ENCODE data around the gene FMNL3. TPM values are rescaled to one million over a fixed set of nuclear protein-coding genes. Genes with fewer than 3 reads are reported as not detected.

Gene FMNL3
- total RNA-seq, 2 donors from 2014 or later = 19.9 to 33.8 TPM

DNA sequence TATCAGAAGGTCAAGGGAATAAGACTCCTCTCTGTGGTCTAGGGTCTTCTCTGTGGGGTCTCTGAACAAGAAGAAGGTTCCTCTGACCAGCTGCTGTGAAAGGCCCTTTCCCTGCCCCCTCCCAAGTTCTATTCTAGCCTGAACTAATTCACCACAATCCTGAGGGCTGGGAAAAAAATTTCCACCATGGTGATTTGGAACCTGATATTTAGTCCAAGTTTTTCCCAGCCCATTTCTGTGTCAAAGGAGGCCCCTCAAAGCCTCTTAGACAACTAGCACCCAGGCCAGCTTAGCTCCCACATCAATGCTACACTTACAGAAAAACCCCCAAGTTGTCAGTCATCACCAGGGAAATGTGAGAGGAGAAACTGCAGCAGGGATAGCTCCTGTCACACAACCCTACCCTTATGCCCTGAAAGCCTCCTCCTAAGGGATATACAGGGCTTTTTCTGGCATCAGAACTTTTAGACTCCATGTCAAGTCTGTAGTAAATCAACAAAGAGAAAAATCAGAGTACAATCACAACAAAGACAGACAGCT lies 4.5 kb downstream of the FMNL3 start:
- Mint-ChIP-seq H3K4me3 (peak overlapping the region; percentile 93), H3K9me3 (no peaks in the 10 kb centered on the region), H3K36me3 (ENCODE audit: low read depth) (peaks cover 9% of the 10 kb centered on the region), H3K27ac (no peak overlapping the region), H3K27me3 (no peaks in the 10 kb centered on the region), H3K4me1 (peaks cover 55% of the 10 kb centered on the region)
- ATAC-seq (replicated peaks) = no peak

DNA sequence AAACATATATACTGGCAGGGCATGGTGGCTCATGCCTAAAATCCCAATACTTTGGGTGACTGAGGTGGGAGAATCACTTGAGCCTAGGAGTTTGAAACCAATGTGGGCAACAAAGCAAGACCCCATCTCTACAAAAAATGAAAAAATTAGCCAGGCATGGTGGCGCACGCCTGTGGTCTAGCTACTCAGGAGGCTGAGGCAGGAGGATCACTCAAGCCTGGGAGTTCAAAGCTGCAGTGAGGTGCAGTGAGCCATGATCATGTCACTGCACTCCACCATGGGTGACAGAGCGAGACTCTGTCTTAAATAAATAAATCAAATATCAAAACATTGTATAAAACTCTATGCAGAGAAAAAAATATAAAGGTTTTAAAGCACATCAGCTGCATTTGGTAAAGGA lies 5.2 kb downstream of the FMNL3 start:
- no peak for ATAC-seq (replicated peaks)
- Mint-ChIP-seq H3K4me1 (peaks cover 52% of the 10 kb centered on the region), H3K9me3 (no peaks in the 10 kb centered on the region), H3K4me3 (no peak overlapping the region), H3K27ac (no peak overlapping the region), H3K36me3 (ENCODE audit: low read depth) (peaks cover 9% of the 10 kb centered on the region), H3K27me3 (no peaks in the 10 kb centered on the region)

DNA sequence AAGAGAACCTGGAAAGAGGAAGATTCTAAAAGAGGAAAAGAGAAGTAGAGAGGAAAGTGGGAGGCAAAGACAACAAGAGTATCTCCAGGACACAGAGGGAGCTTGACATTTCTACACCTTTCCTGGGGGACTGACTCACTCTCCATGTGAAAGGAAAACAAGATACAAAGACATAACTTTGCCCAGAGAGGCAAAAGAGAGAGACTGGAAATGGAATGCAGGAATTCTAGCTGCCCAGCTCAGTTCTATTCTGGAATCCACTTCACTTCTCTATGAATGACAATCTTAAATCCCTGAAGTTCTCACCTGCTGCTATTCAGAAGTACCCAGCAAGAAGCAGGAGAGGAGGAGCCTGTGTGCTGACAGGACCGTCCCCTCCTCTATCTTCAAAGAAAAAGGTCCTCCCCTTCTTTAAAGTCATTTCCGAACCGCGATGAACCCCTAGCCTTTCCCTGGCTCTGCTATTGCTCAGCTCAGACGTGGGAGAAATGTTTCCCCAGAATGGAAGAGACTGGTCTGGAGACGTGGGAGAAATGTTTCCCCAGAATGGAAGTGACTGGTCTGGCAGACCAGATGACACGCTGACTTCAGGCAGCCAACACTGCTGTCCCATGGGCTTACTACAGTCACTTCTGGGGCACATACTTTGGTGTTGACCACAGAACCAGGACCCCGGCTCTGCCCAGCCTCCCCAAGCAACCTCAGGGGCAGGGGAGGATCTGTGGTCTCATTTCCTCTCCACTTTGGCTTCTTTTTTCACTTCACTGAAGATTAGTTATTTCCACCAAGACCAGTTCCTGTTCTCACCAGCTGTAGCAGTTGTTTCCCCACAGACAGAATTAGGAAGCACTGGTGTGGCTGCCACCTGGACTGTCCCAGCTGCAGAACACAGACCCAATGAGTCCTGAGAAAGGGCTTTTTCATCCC lies 8.3 kb downstream of the FMNL3 start:
- peak overlapping the region; percentile 75 for H3K4me3 Mint-ChIP-seq
- peak overlapping the region; percentile 89 for H3K27ac Mint-ChIP-seq
- peak; percentile 83 for ATAC-seq (replicated peaks)
- H3K36me3 Mint-ChIP-seq (ENCODE audit: low read depth) = peaks cover 4% of the 10 kb centered on the region
- peaks cover 33% of the 10 kb centered on the region for H3K4me1 Mint-ChIP-seq
- H3K9me3 Mint-ChIP-seq = no peaks in the 10 kb centered on the region
- no peaks in the 10 kb centered on the region for H3K27me3 Mint-ChIP-seq

DNA sequence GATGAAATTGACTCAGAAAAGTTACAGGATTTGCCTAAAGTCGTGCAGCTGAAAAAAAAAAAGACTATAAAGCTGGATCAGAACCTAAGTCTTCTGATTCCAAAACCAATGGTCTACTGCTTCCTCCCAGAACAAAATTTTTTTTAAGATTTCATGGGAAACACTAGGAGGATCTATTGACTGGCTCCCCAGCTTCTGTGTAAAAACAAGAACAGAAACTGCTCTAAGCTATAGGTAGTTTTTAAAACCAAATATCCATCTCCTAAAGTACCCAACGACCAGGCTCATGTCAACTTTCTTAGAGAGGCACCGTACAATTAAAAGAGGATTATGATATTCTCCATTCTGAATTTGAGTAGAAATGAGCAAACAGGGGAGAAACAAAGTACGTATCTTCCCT lies 9.4 kb downstream of the FMNL3 start:
- peak overlapping the region; percentile 75 for H3K4me3 Mint-ChIP-seq
- peaks cover 4% of the 10 kb centered on the region for H3K36me3 Mint-ChIP-seq (ENCODE audit: low read depth)
- ATAC-seq (replicated peaks) = no peak
- peaks cover 28% of the 10 kb centered on the region for H3K4me1 Mint-ChIP-seq
- peak overlapping the region; percentile 89 for H3K27ac Mint-ChIP-seq
- H3K27me3 Mint-ChIP-seq = no peaks in the 10 kb centered on the region
- no peaks in the 10 kb centered on the region for H3K9me3 Mint-ChIP-seq

DNA sequence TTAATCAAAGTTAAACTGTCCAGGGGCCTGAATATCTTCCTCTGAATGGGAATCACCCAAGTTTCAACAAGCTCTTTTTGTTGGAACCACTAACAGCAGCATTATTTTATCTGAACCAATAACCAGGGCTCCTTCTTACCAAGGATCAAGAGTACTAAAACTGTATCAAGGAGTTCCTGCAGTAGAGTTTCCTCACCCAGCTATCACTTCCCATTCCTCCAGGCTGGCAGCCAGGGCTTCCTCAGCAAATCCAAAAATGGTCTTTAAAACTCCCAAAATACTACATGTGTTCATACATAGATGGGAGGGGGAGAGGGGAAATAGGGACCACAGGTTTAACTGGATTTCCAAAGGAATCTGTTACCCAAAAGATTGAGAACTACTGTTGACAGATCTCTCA lies 10.5 kb downstream of the FMNL3 start:
- no peak for ATAC-seq (replicated peaks)
- Mint-ChIP-seq H3K9me3 (no peaks in the 10 kb centered on the region), H3K4me3 (no peak overlapping the region)

DNA sequence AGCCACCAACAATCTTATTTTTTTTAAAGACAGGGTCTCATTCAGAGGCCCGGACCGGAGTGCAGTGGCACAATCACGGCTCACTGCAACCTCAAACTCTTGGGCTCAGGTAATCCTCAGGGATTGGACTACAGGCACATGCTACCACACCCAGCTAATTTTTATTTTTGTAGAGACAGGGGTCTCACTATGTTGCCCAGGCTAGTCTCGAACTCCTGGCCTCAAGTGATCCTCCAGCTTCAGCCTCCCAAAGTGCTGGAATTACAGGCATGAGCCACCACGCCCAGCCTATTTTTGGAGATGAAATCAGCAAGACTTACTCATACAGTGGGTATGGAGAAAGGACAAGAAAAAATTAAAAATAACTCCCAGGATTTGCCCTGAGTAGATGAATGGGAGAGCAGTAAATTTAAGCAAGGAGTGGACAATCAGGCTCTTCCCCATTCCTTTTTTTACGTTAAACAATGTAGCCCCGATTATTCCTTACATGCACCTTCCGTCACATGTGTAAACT lies 13.2 kb downstream of the FMNL3 start:
- Mint-ChIP-seq H3K4me1 (peaks cover 35% of the 10 kb centered on the region), H3K27me3 (no peaks in the 10 kb centered on the region), H3K9me3 (no peaks in the 10 kb centered on the region), H3K36me3 (ENCODE audit: low read depth) (no peaks in the 10 kb centered on the region), H3K27ac (no peak overlapping the region), H3K4me3 (no peak overlapping the region)
- ATAC-seq (replicated peaks) = no peak

More for the DNA sequence above, 10.5 kb downstream of the FMNL3 start:
- Mint-ChIP-seq H3K4me1 (peaks cover 30% of the 10 kb centered on the region), H3K27me3 (no peaks in the 10 kb centered on the region), H3K36me3 (ENCODE audit: low read depth) (peaks cover 4% of the 10 kb centered on the region), H3K27ac (no peak overlapping the region)

DNA sequence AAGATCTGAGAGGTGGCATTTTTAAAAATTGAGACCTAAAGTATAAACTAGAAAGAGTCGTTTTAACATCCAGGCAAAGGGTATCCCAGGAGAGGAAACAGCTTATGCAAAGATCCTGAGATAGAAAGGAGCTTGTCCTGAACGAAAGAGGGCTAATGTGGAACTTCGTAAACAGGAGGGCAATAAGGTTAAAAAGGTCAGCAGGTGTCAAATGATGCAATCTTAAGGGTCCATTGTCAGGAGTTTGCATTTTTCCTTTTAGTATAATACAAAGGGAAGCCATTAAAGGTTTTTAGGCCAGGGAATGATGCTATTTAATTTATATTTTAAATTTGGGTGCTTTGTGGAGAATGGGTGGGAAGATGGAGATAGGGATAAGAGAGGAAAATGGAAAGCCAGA lies 14.4 kb downstream of the FMNL3 start:
- no peak for ATAC-seq (replicated peaks)
- H3K4me1 Mint-ChIP-seq = peaks cover 25% of the 10 kb centered on the region
- no peaks in the 10 kb centered on the region for H3K9me3 Mint-ChIP-seq
- no peaks in the 10 kb centered on the region for H3K27me3 Mint-ChIP-seq
- no peaks in the 10 kb centered on the region for H3K36me3 Mint-ChIP-seq (ENCODE audit: low read depth)
- H3K27ac Mint-ChIP-seq = no peak overlapping the region
- no peak overlapping the region for H3K4me3 Mint-ChIP-seq

DNA sequence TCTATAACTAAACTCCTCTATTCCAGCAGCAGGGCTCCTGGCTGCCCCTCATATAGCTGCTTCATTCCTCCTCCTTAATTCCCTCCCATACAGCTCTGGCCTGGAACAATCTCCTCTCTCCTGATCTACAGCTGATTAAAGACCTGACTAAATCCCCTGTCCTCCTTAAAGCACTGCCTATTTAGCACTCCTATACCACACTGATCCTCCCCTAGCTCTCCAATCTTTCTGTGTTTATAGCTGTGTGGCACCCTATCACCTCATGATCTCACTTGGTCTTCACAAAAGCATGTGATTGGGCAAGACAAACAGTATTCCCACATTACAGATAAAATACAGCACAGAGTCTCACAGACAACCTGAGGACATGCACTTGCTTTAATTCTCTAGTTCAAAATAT lies 17.4 kb downstream of the FMNL3 start:
- Mint-ChIP-seq H3K4me3 (no peak overlapping the region), H3K36me3 (ENCODE audit: low read depth) (no peaks in the 10 kb centered on the region), H3K27ac (peak overlapping the region; percentile 21), H3K9me3 (no peaks in the 10 kb centered on the region), H3K27me3 (no peaks in the 10 kb centered on the region), H3K4me1 (peaks cover 29% of the 10 kb centered on the region)
- ATAC-seq (replicated peaks) = no peak

DNA sequence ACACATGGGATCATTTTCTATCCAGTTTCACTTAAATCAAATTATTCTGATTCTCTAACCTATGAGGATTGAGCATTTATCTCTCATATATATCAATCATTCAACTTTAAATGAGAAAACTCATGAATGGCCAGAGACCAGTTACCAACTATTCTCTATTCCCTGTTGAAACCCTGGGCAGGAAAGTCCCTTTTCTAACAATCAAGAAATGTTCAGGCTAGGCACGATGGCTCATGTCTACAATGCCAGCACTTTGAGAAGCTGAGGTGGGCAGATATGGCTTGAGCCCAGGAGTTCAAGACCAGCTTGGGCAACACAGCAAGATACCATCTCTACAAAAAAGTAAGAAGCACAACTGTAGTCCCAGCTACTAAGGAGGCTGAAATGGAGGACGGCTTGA lies 18.0 kb downstream of the FMNL3 start:
- Mint-ChIP-seq H3K27me3 (no peaks in the 10 kb centered on the region), H3K4me1 (peaks cover 29% of the 10 kb centered on the region), H3K4me3 (no peak overlapping the region), H3K36me3 (ENCODE audit: low read depth) (no peaks in the 10 kb centered on the region), H3K9me3 (no peaks in the 10 kb centered on the region), H3K27ac (no peak overlapping the region)
- peak; percentile 70 for ATAC-seq (replicated peaks)

DNA sequence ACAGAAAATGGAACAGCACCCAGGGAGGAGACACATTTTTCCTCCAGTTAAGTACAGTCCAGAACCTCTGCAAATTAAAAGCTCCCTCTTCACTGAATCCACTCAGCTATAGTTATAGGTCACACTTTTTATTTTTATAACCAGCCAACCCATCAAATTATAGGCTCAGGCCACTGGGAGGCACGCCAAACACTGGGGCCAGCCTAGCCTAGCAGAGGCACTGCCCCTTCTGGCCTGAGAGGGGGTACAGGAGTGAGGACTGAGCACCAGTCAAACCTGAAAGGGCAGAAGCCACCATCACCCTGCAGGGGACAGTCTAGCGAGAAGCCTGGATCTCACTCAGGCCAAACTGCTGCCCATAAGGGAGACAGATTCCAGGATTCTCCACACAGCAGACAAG lies 19.3 kb downstream of the FMNL3 start:
- no peak for ATAC-seq (replicated peaks)
- no peaks in the 10 kb centered on the region for H3K9me3 Mint-ChIP-seq
- H3K4me1 Mint-ChIP-seq = peaks cover 40% of the 10 kb centered on the region
- no peaks in the 10 kb centered on the region for H3K36me3 Mint-ChIP-seq (ENCODE audit: low read depth)
- no peaks in the 10 kb centered on the region for H3K27me3 Mint-ChIP-seq
- H3K4me3 Mint-ChIP-seq = no peak overlapping the region
- H3K27ac Mint-ChIP-seq = no peak overlapping the region

DNA sequence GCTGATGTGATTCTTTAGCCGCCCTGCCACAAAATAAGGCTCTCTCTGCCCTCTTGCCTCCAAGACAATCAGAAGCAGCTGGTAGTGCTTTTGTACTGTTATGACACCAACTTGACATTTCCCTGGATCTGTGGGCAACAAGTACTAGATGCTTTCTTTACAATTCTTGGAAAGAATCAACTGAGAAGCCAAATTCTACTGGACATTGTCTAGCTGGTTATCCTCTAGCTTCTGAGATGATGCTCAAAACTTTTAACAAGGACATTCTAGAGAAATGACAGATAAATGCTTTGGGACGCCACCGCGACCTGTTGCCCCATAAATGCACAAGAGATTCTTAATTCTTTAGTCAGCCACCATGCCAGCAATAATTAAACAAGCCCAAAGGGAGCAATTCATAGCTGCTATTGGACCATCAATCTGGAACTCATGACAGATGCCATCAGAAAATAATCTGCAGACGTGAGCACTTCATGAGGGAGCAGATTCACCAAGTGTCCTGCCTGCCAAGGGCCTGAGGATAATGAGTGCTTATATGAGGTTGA lies 22.8 kb downstream of the FMNL3 start:
- ATAC-seq (replicated peaks) = no peak
- Mint-ChIP-seq H3K4me1 (peaks cover 22% of the 10 kb centered on the region), H3K27me3 (no peaks in the 10 kb centered on the region), H3K4me3 (no peak overlapping the region), H3K9me3 (no peaks in the 10 kb centered on the region), H3K36me3 (ENCODE audit: low read depth) (no peaks in the 10 kb centered on the region), H3K27ac (peak overlapping the region; percentile 48)

DNA sequence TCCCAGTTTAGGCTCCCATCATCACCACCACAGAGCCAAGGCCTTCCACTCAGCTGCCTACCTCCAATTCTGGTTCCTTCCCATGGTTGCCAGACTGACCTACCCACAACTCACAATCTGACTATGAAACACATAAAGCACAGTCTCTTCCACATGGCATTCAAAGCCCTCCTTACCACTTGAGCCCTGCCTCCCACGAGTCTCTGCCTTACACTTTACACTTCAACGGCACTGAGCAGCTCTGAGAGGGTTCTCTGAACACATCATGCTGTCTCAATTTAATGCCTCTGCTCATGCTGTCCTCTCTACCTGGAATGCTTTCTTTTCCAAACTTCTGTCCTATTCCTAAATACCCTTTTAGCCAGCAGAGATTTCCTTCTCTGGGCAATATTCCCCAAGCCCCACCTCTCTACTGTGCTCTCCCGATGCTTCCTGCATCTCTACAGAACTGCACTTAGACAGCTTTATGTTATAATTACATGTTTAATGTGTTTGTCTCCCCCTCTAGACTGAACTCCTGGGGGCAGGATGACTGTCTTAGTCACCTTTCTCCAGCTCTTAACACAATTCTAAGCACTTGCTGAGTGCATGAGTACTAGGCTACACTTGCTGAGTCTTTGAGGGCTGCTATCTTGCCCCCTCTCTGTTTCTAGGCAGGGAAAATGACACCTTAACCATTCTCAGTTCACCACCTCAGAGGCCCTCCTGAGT lies 23.5 kb downstream of the FMNL3 start:
- H3K36me3 Mint-ChIP-seq (ENCODE audit: low read depth) = no peaks in the 10 kb centered on the region
- H3K27ac Mint-ChIP-seq = peak overlapping the region; percentile 48
- H3K4me1 Mint-ChIP-seq = peaks cover 19% of the 10 kb centered on the region

DNA sequence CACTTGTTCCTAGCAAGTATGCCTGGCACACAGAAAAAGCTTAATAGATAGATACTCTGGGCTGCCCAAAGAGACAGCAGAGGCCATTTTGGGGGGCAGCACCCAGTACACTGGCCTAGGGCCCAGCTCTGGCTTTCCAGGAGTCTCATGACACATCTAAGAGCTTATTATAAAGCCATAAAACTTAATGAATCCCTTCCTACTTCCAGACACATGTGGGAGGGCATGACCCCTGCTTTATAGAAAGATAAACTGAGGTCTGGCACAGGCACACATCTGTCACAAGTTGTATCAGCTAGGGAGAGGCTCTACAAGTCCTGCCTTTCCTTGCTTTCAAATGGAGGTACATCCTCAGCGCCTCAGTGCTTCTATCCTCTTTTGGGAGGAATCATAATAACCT lies 27.1 kb downstream of the FMNL3 start:
- no peaks in the 10 kb centered on the region for H3K36me3 Mint-ChIP-seq (ENCODE audit: low read depth)
- H3K27ac Mint-ChIP-seq = no peak overlapping the region
- H3K4me1 Mint-ChIP-seq = peaks cover 32% of the 10 kb centered on the region
- no peaks in the 10 kb centered on the region for H3K9me3 Mint-ChIP-seq
- no peak for ATAC-seq (replicated peaks)
- H3K4me3 Mint-ChIP-seq = no peak overlapping the region
- H3K27me3 Mint-ChIP-seq = no peaks in the 10 kb centered on the region

More for the DNA sequence above, 23.5 kb downstream of the FMNL3 start:
- Mint-ChIP-seq H3K27me3 (no peaks in the 10 kb centered on the region), H3K4me3 (no peak overlapping the region), H3K9me3 (no peaks in the 10 kb centered on the region)
- ATAC-seq (replicated peaks) = no peak

DNA sequence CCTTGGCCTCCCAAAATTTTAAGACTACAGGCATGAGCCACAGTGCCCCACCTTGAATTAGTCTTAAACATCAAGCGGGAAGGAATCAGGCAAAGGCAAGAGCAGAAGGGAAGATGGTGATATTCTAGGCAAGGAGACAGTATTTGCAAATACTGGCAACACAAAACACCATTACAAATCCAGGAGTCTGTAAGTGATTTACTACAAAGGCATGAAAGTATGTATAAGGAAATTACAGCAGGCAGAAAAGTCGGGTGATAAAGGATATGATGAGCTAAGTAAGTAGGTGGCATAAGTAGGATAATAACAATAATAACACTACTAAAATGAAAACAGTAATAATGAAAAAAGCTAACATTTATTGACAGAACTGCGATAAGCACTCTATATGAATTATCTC lies 28.5 kb downstream of the FMNL3 start:
- ATAC-seq (replicated peaks) = no peak
- H3K9me3 Mint-ChIP-seq = no peaks in the 10 kb centered on the region
- H3K36me3 Mint-ChIP-seq (ENCODE audit: low read depth) = no peaks in the 10 kb centered on the region
- peaks cover 36% of the 10 kb centered on the region for H3K4me1 Mint-ChIP-seq
- no peaks in the 10 kb centered on the region for H3K27me3 Mint-ChIP-seq
- H3K4me3 Mint-ChIP-seq = no peak overlapping the region
- no peak overlapping the region for H3K27ac Mint-ChIP-seq

All from activated T-helper 17 cell treated with anti-CD3 and anti-CD28 coated beads, Interleukin-2, amount 50 U/mL, for 72 hours (primary cell).